Osteoblast (primary cell): ENCODE data around the gene KIF17. TPM values are rescaled to one million over a fixed set of nuclear protein-coding genes. Genes with fewer than 3 reads are reported as not detected.
A peak's percentile ranks its signal among the peaks of the same experiment; 100 is the strongest.

Experiments used
- DNase-seq: peaks from one replicate; pipeline ENCODE4 v3.0.0; 2011; ENCODE audit warnings: low spot score, mixed read lengths; ENCODE audit not compliant: insufficient read length; ENCODE audit errors: missing footprints
- H2AFZ ChIP-seq: 2 replicates; pipeline ENCODE4 v1.6.0; 2011; ENCODE audit warnings: mild to moderate bottlenecking, low read length
- H3K27ac ChIP-seq: 2 replicates; pipeline ENCODE4 v1.5.1; 2011; ENCODE audit warnings: mild to moderate bottlenecking, low read depth, low read length, moderate library complexity
- H3K27me3 ChIP-seq: 2 replicates; pipeline ENCODE4 v1.6.0; 2012; ENCODE audit warnings: mild to moderate bottlenecking, control low read depth, inconsistent platforms, low read length, moderate library complexity; ENCODE audit not compliant: insufficient read depth
- H3K36me3 ChIP-seq: 2 replicates; pipeline ENCODE4 v1.5.1; 2011; ENCODE audit warnings: mild to moderate bottlenecking, low read length, control low read depth, moderate library complexity; ENCODE audit not compliant: insufficient read depth
- H3K4me1 ChIP-seq: 2 replicates; pipeline ENCODE4 v1.5.1; 2011; ENCODE audit warnings: mild to moderate bottlenecking, low read length, control low read depth, moderate library complexity; ENCODE audit not compliant: insufficient read depth
- H3K4me2 ChIP-seq: 2 replicates; pipeline ENCODE4 v1.6.0; 2011; ENCODE audit warnings: mild to moderate bottlenecking, low read length; ENCODE audit not compliant: insufficient read depth
- H3K4me3 ChIP-seq: fragments of 200-600 bp; sonication (generic); 3 replicates; pipeline ENCODE4 v1.5.1; 2012; ENCODE audit warnings: mild to moderate bottlenecking, low read length, inconsistent platforms; ENCODE audit not compliant: insufficient read depth
- H3K79me2 ChIP-seq: 2 replicates; pipeline ENCODE4 v1.6.0; 2012; ENCODE audit warnings: mild to moderate bottlenecking, low read length, control low read depth, inconsistent platforms; ENCODE audit not compliant: insufficient read depth
- H3K9me3 ChIP-seq: 2 replicates; pipeline ENCODE4 v1.5.1; 2011; ENCODE audit warnings: low read depth, low read length, control low read depth
- H4K20me1 ChIP-seq: 2 replicates; pipeline ENCODE4 v1.6.0; 2012; ENCODE audit warnings: mild to moderate bottlenecking, low read length, control low read depth; ENCODE audit not compliant: insufficient read depth
- total RNA-seq: library from RNA; depleted of rRNA; stranded (reverse); fragments of >200 nt; gene quantifications from 2 replicates; pipeline ENCODE4 v1.2.3, GENCODE V29; 2012
- TF ChIP-seq, protein P1 (sequence below): IDR thresholded peaks from 2 replicates; pipeline ENCODE4 v1.5.1; 2011; ENCODE audit warnings: mild to moderate bottlenecking, low read depth, low read length, moderate library complexity; ENCODE audit errors: extremely low read depth

Gene KIF17
- total RNA-seq, 1 donor, result 0.36 TPM

GRCh38 chr1:20729155-20729931, 11.5 kb upstream of the KIF17 start:
- H4K20me1 ChIP-seq, result peaks cover 5% of the 10 kb centered on the region
- peak; percentile 80 for DNase-seq
- no peak overlapping the region for H3K4me2 ChIP-seq
- peaks cover 28% of the 10 kb centered on the region for H3K27me3 ChIP-seq
- H3K4me1 ChIP-seq, result peaks cover 17% of the 10 kb centered on the region
- TF ChIP-seq, protein P1, sequence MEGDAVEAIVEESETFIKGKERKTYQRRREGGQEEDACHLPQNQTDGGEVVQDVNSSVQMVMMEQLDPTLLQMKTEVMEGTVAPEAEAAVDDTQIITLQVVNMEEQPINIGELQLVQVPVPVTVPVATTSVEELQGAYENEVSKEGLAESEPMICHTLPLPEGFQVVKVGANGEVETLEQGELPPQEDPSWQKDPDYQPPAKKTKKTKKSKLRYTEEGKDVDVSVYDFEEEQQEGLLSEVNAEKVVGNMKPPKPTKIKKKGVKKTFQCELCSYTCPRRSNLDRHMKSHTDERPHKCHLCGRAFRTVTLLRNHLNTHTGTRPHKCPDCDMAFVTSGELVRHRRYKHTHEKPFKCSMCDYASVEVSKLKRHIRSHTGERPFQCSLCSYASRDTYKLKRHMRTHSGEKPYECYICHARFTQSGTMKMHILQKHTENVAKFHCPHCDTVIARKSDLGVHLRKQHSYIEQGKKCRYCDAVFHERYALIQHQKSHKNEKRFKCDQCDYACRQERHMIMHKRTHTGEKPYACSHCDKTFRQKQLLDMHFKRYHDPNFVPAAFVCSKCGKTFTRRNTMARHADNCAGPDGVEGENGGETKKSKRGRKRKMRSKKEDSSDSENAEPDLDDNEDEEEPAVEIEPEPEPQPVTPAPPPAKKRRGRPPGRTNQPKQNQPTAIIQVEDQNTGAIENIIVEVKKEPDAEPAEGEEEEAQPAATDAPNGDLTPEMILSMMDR, result no peak
- no peaks in the 10 kb centered on the region for H3K79me2 ChIP-seq
- no peak overlapping the region for H2AFZ ChIP-seq
- H3K27ac ChIP-seq, result no peak overlapping the region
- no peak overlapping the region for H3K4me3 ChIP-seq
- H3K36me3 ChIP-seq, result no peaks in the 10 kb centered on the region
- H3K9me3 ChIP-seq, result no peaks in the 10 kb centered on the region

- H4K20me1 ChIP-seq, result peaks cover 5% of the 10 kb centered on the region
- no peaks in the 10 kb centered on the region for H3K36me3 ChIP-seq
- TF ChIP-seq, protein P1, result no peak
- no peaks in the 10 kb centered on the region for H3K9me3 ChIP-seq
- H3K79me2 ChIP-seq, result no peaks in the 10 kb centered on the region
- peaks cover 28% of the 10 kb centered on the region for H3K27me3 ChIP-seq
- H3K27ac ChIP-seq, result no peak overlapping the region
- no peak overlapping the region for H3K4me3 ChIP-seq
- H3K4me2 ChIP-seq, result no peak overlapping the region
- peaks cover 15% of the 10 kb centered on the region for H3K4me1 ChIP-seq
- peak; percentile 68 for DNase-seq
- no peak overlapping the region for H2AFZ ChIP-seq
Measured at GRCh38 chr1:20728371-20729154, 10.8 kb upstream of the KIF17 start.

GRCh38 chr1:20727746-20728316, 10.0 kb upstream of the KIF17 start:
- H3K4me1 ChIP-seq, result peaks cover 8% of the 10 kb centered on the region
- H3K79me2 ChIP-seq, result no peaks in the 10 kb centered on the region
- H4K20me1 ChIP-seq, result peaks cover 5% of the 10 kb centered on the region
- H3K36me3 ChIP-seq, result no peaks in the 10 kb centered on the region
- peak; percentile 88 for DNase-seq
- TF ChIP-seq, protein P1, result no peak
- H3K4me3 ChIP-seq, result no peak overlapping the region
- peaks cover 28% of the 10 kb centered on the region for H3K27me3 ChIP-seq
- no peak overlapping the region for H2AFZ ChIP-seq
- H3K27ac ChIP-seq, result no peak overlapping the region
- no peak overlapping the region for H3K4me2 ChIP-seq
- no peaks in the 10 kb centered on the region for H3K9me3 ChIP-seq
